Endothelial cell of umbilical vein (primary cell): ENCODE results near the gene TRPM3. TPM values are rescaled to one million over a fixed set of nuclear protein-coding genes. Genes with fewer than 3 reads are reported as not detected.

Experiments used
- BruUV-seq: library from RNA; stranded (reverse); fragments of 400-500 nt; replicated peaks from 2 replicates; lab custom pipeline; 2021; lab: Mats Ljungman, UMichigan
- CTCF ChIA-PET: fragments of 300-600, 350-600 bp; sonication (Branson Sonifier 250); formaldehyde crosslinking; loops from one replicate; lab custom pipeline; 2021; ENCODE audit warnings: antibody characterized with exemption, inconsistent platforms; lab: Charles Lee
- POLR2A ChIA-PET: fragments of 300-600, 350-600 bp; sonication (Branson Sonifier 250); formaldehyde crosslinking; loops from one replicate; lab custom pipeline; 2021; ENCODE audit warnings: antibody characterized with exemption, inconsistent platforms; lab: Charles Lee
- DNase-seq: peaks from one replicate; pipeline ENCODE4 v3.0.0-alpha.2; 2011; ENCODE audit warnings: low read depth, low spot score
- FAIRE-seq: peaks from 2 replicates; lab custom pipeline; 2011; peaks lifted over from hg19 to GRCh38; lab: Jason Lieb, UNC
- H2AFZ ChIP-seq: 2 replicates; pipeline ENCODE4 v1.6.0; 2012; ENCODE audit warnings: low read depth, low read length, control low read depth, inconsistent platforms
- H3K27ac ChIP-seq: 2 replicates; pipeline ENCODE4 v1.5.1; 2011; ENCODE audit warnings: low read depth, mild to moderate bottlenecking, control low read depth, low read length, moderate library complexity; ENCODE audit not compliant: insufficient read depth
- H3K27me3 ChIP-seq, 2 experiments: 2 replicates each; pipeline versions ENCODE4 v1.6.0 to v1.6.1; 2011; ENCODE audit warnings: low read length in 2 of 2, mixed read lengths in 1 of 2; ENCODE audit not compliant: control insufficient read depth in 2 of 2, insufficient read depth in 2 of 2
- H3K36me3 ChIP-seq, 2 experiments: 2 replicates in 1 of 2; 3 replicates in 1 of 2; pipeline ENCODE4 v1.5.1; 2011; ENCODE audit warnings: low read length in 2 of 2, mild to moderate bottlenecking in 1 of 2, moderate library complexity in 1 of 2; ENCODE audit not compliant: control insufficient read depth in 2 of 2, insufficient read depth in 2 of 2; ENCODE audit errors: extremely low read depth in 1 of 2
- H3K4me1 ChIP-seq: 3 replicates; pipeline ENCODE4 v1.5.1; 2011; ENCODE audit warnings: mild to moderate bottlenecking, low read length; ENCODE audit not compliant: control insufficient read depth, insufficient read depth; ENCODE audit errors: extremely low read depth
- H3K4me2 ChIP-seq: 2 replicates; pipeline ENCODE4 v1.6.1; 2011; ENCODE audit warnings: low read length, control low read depth, mixed read lengths; ENCODE audit not compliant: insufficient read depth
- H3K4me3 ChIP-seq, 3 experiments: fragments of 200-600 bp in 1 of 3; sonication (generic), shearing (Covaris generic) in 1 of 3; replicated peaks in 1 of 3; 2 replicates each; pipeline ENCODE4 v1.5.1; 2011 to 2016; ENCODE audit warnings: control low read depth in 3 of 3, low read length in 3 of 3, mild to moderate bottlenecking in 2 of 3, inconsistent platforms in 1 of 3, low read depth in 1 of 3, moderate library complexity in 1 of 3; ENCODE audit not compliant: insufficient read depth in 1 of 3
- H3K79me2 ChIP-seq: 2 replicates; pipeline ENCODE4 v1.6.0; 2012; ENCODE audit warnings: low read length, inconsistent platforms; ENCODE audit not compliant: control insufficient read depth, insufficient read depth
- H3K9ac ChIP-seq: replicated peaks from 2 replicates; pipeline ENCODE3; 2011; ENCODE audit warnings: low read length, control low read depth; ENCODE audit not compliant: insufficient read depth; ENCODE audit errors: extremely low read depth
- H3K9me1 ChIP-seq: replicated peaks from 3 replicates; pipeline ENCODE4 v1.6.0; 2011; ENCODE audit warnings: mild to moderate bottlenecking, low read length; ENCODE audit not compliant: control insufficient read depth, insufficient read depth; ENCODE audit errors: extremely low read depth
- H3K9me3 ChIP-seq: replicated peaks from 2 replicates; pipeline ENCODE4 v1.5.1; 2012; ENCODE audit warnings: low read length, inconsistent platforms; ENCODE audit not compliant: control insufficient read depth, insufficient read depth
- H4K20me1 ChIP-seq: replicated peaks from 2 replicates; pipeline ENCODE3; 2011; ENCODE audit warnings: mild to moderate bottlenecking, low read length; ENCODE audit not compliant: control insufficient read depth, insufficient read depth; ENCODE audit errors: extremely low read depth
- CTCF ChIP-seq, 2 donors: IDR thresholded peaks; 1 replicate in 1 of 2; 2 replicates in 1 of 2; pipeline ENCODE4 v1.5.1; 2011; ENCODE audit warnings: low read length in 2 of 2, mild to moderate bottlenecking in 2 of 2, moderate library complexity in 2 of 2, control low read depth in 1 of 2, inconsistent platforms in 1 of 2, low read depth in 1 of 2; ENCODE audit not compliant: insufficient read depth in 1 of 2; ENCODE audit errors: extremely low read depth in 1 of 2
- EZH2 ChIP-seq: IDR thresholded peaks from 2 replicates; pipeline ENCODE4 v1.6.1; 2012; ENCODE audit warnings: borderline replicate concordance, low read depth, mild to moderate bottlenecking, moderate library complexity, low read length, inconsistent platforms; ENCODE audit not compliant: severe bottlenecking
- FOS ChIP-seq: IDR thresholded peaks from 2 replicates; pipeline ENCODE4 v1.6.1; 2011; ENCODE audit warnings: mild to moderate bottlenecking, low read length, moderate library complexity, borderline replicate concordance; ENCODE audit not compliant: insufficient read depth
- GATA2 ChIP-seq: IDR thresholded peaks from 2 replicates; pipeline ENCODE4 v1.7.0; 2011; ENCODE audit warnings: low read depth, mild to moderate bottlenecking, moderate library complexity, mixed read lengths, low read length; ENCODE audit not compliant: insufficient read length, insufficient read depth
- MAX ChIP-seq: IDR thresholded peaks from 2 replicates; pipeline ENCODE4 v1.6.1; 2011; ENCODE audit not compliant: insufficient read depth, insufficient read length
- MYC ChIP-seq: IDR thresholded peaks from one replicate; pipeline ENCODE4 v1.6.1; 2011; ENCODE audit warnings: mild to moderate bottlenecking, low read depth, low read length
- POLR2A ChIP-seq: IDR thresholded peaks from 2 replicates; pipeline ENCODE4 v1.6.1; 2012; ENCODE audit warnings: low read depth, mild to moderate bottlenecking, control low read depth, low read length
- POLR2AphosphoS5 ChIP-seq: IDR thresholded peaks from 2 replicates; pipeline ENCODE4 v1.6.1; 2012; ENCODE audit warnings: low read depth, mild to moderate bottlenecking, control low read depth, low read length, moderate library complexity; ENCODE audit not compliant: insufficient read depth
- dilution Hi-C: fragments of 300-500 bp; cut with MboI; formaldehyde crosslinking; loops from one replicate; pipeline ENCODE4 v1.15.0; 2019; ENCODE audit warnings: low sequenced_read_pairs; ENCODE audit not compliant: extremely low pct_ligation_motif_present
- intact Hi-C: fragments of 100-400 bp; cut with micrococcal nuclease; formaldehyde crosslinking; loops from one replicate; pipeline ENCODE4 v1.10.0; 2022
- polyA plus RNA-seq, 4 experiments: library from polyadenylated mRNA; depleted of rRNA in 3 of 4; stranded (reverse) in 3 of 4; unstranded in 1 of 4; fragments of >200 nt; gene quantifications; 2 replicates each; pipeline versions ENCODE4 v1.2.1 to v1.2.3, GENCODE V29; 2011 to 2012; ENCODE audit warnings: missing spikeins in 1 of 4
- total RNA-seq: library from RNA; stranded (reverse); gene quantifications from 2 replicates; pipeline ENCODE4 v1.2.3, GENCODE V29; 2021

The TRPM3 gene
- total and polyA plus RNA-seq, 2 donors (not counting 3 experiments of a cell fraction or from before 2014, with no cell fraction given), result 0.17 to 0.33 TPM

- intact Hi-C loops, result no loop called here
- dilution Hi-C loops, result no loop called here
- Histone ChIP-seq H3K4me1 (no peaks in the 10 kb centered on the region), H4K20me1 (no peaks in the 10 kb centered on the region), H3K27me3 (no peaks in the 10 kb centered on the region), H3K4me3 (no peak overlapping the region), H3K9me3 (no peaks in the 10 kb centered on the region), H3K4me2 (no peak overlapping the region), H2AFZ (no peak overlapping the region), H3K36me3 (no peaks in the 10 kb centered on the region), H3K9me1 (no peaks in the 10 kb centered on the region), H3K9ac (no peak overlapping the region), H3K79me2 (no peaks in the 10 kb centered on the region), H3K27ac (no peak overlapping the region)
- DNase-seq (no peak), FAIRE-seq (no peak)
- ChIA-PET POLR2A (no interaction called here), CTCF (interaction anchor here (1.0 to 1.9 kb wide), 4 partner anchors 16 to 518 kb away, joined by 3 to 4 read pairs (median 4); no protein-coding TSS in a partner anchor)
- BruUV-seq, result no TSS peak
- no peak for TF ChIP-seq EZH2
- no peak for TF ChIP-seq POLR2AphosphoS5
- no peak for TF ChIP-seq POLR2A
- no peak for TF ChIP-seq FOS
- no peak for TF ChIP-seq MAX
- TF ChIP-seq MYC, result no peak
- TF ChIP-seq CTCF (IDR thresholded peaks at IDR 0.05; ENCODE audit: extremely low read depth in 1 of 2, insufficient read depth in 1 of 2, low read depth in 1 of 2, low read length in 2 of 2), result no peak
- TF ChIP-seq GATA2, result no peak
These were observed 36.3 kb upstream of the TRPM3 start for GRCh38 chr9:71157731-71158130.
